Measurements from ENCODE around the gene WSB1. TPM values are rescaled to one million over a fixed set of nuclear protein-coding genes. Genes with fewer than 3 reads are reported as not detected.

The WSB1 gene
- total and polyA plus RNA-seq, 2 experiments from 2014 or later = 101 to 108 TPM

GRCh38 chr17:27353033-27353460 is 59.1 kb downstream of the WSB1 start:
- no peak overlapping the region for H2AFZ ChIP-seq
- H3K27me3 Mint-ChIP-seq (ENCODE audit: insufficient read depth, low read depth, poor library complexity) = peaks cover 2% of the 10 kb centered on the region
- H3K9me2 ChIP-seq (ENCODE audit: insufficient read depth) = no peaks in the 10 kb centered on the region
- H3K4me1 ChIP-seq (ENCODE audit: insufficient read depth) = peaks cover 7% of the 10 kb centered on the region; the same call in 1 of the 2 replicates
- H3K4me2 ChIP-seq = peak overlapping the region; percentile 93
- no peaks in the 10 kb centered on the region for H3K27me3 ChIP-seq (ENCODE audit: insufficient read depth)
- ATAC-seq (no peak), DNase-seq (ENCODE audit: low spot score) (no peak)
- H3K9me3 Mint-ChIP-seq = no peaks in the 10 kb centered on the region; the same call in 2 of the 3 replicates
- 0 out of 2 replicates have a peak overlapping the region, but pooled peaks have one; percentile 53 for H3K27ac ChIP-seq (ENCODE audit: low read depth)
- TF ChIP-seq ZNF114 (CRISPR knock-in tag; IDR thresholded peaks at IDR 0.05) (no peak), NANOG (IDR thresholded peaks at IDR 0.05; ENCODE audit: borderline replicate concordance) (no peak), CTCF (conservative IDR thresholded peaks at IDR 0.05; ENCODE audit: low read depth in 2 of 2) (no peak), EZH2phosphoT487 (IDR thresholded peaks at IDR 0.05; ENCODE audit: unreplicated experiment) (no peak), ZNF331 (CRISPR knock-in tag; IDR thresholded peaks at IDR 0.05; ENCODE audit: low read depth) (no peak), EZH2 (IDR thresholded peaks at IDR 0.05; ENCODE audit: low read depth, unreplicated experiment) (no peak), ZNF462 (CRISPR knock-in tag; IDR thresholded peaks at IDR 0.05) (no peak), CREB1 (CRISPR knock-in tag; IDR thresholded peaks at IDR 0.05; ENCODE audit: low read depth) (no peak), ETS1 (IDR thresholded peaks at IDR 0.05) (no peak), POLR2AphosphoS5 (IDR thresholded peaks at IDR 0.05; ENCODE audit: low read depth) (no peak), STAT1 (IDR thresholded peaks at IDR 0.05; ENCODE audit: unreplicated experiment) (no peak)
- peaks cover 8% of the 10 kb centered on the region for H3K79me2 ChIP-seq (replicated peaks; ENCODE audit: insufficient read depth)
- peaks cover 14% of the 10 kb centered on the region for H3K36me3 Mint-ChIP-seq (ENCODE audit: low read depth)
- peak overlapping the region; percentile 69 for H3K4me3 Mint-ChIP-seq
- H3K4me3 ChIP-seq = peak overlapping the region; percentile 66
- no peaks in the 10 kb centered on the region for H3K36me3 ChIP-seq (ENCODE audit: insufficient read depth)
- H3K27ac Mint-ChIP-seq = peak overlapping the region; percentile 10
- no peaks in the 10 kb centered on the region for H4K20me1 ChIP-seq (replicated peaks; ENCODE audit: insufficient read depth)
- H3F3A ChIP-seq (replicated peaks; ENCODE audit: low read depth) = peaks cover 9% of the 10 kb centered on the region
- peaks cover 12% of the 10 kb centered on the region for H3K4me1 Mint-ChIP-seq

Measured in GM23338 (cell line).